Occipital lobe (tissue), 2 donors: ENCODE results near the gene TMEM271. TPM values are rescaled to one million over a fixed set of nuclear protein-coding genes. Genes with fewer than 3 reads are reported as not detected.
"Not testable (repeated sequence)": the region's sequence is repeated elsewhere in the genome, so short reads cannot be mapped to it uniquely, and the experiment has no call there.

ENCODE experiments used
- DNase-seq: peaks from one replicate; lab custom pipeline; 2025; lab: John Stamatoyannopoulos, UW
- total RNA-seq: library from RNA; depleted of rRNA; stranded (reverse); fragments of >200 nt; gene quantifications from one replicate; pipeline ENCODE4 v1.2.3, GENCODE V29; 2014

TMEM271 gene
- total RNA-seq, 1 donor from 2014 or later, result 23.6 TPM

DNA sequence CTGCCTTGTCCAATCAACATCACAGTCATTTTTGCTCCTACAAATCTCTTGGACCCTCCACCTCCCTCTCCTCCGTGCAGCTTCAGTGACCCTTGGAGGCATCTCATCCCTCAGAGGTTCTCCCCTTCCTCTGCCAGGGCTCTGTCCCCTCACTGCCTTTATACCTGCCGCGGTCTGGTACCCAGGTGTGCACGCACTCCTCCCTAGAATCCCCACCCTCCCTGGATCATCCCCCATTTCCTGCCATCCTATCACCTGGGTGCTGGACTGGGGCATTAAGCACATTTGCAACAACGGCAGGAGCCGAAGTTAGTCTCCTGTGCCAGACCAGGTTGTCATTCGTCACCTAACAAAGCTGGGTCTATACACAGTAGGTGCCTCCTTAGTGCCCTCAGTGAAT is 10.1 kb downstream of the TMEM271 start:
- no peak for DNase-seq

DNA sequence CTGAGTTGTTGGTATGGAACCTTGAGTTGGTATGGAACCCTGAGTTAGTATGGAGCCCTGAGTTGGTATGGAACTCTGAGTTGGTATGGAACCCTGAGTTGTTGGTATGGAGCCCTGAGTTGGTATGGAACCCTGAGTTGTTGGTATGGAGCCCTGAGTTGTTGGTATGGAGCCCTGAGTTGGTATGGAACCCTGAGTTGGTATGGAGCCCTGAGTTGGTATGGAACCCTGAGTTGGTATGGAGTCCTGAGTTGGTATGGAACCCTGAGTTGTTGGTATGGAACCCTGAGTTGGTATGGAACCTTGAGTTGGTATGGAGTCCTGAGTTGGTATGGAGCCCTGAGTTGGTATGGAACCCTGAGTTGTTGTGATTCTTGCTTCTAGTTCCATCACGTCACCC is 10.5 kb downstream of the TMEM271 start:
- not testable (repeated sequence) for DNase-seq

DNA sequence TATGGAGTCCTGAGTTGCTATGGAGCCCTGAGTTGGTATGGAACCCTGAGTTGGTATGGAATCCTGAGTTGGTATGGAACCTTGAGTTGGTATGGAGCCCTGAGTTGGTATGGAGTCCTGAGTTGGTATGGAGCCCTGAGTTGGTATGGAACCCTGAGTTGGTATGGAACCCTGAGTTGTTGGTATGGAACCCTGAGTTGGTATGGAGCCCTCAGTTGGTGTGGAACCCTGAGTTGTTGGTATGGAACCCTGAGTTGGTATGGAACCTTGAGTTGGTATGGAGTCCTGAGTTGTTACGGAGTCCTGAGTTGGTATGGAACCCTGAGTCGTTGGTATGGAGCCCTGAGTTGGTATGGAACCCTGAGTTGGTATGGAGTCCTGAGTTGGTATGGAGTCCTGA is 13.6 kb downstream of the TMEM271 start:
- DNase-seq, result not testable (repeated sequence)

DNA sequence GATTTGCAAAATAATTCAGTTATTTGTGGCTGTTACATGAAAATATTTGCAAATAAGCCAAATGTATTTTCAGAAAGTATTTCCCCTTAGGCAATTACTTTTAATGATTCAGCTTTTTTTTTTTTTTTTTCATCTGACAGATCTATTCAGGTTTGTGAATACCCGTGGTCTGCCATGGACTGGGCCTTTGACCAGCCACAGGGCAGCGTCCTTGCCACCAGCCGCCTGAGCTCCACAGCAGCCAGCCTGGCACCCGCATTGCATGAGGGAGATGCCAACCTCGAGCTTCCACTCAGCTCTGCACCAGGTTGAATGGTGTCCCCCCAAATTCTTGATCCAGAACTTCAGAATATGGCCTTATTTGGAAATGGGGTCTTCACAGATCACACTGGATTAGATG is 14.7 kb downstream of the TMEM271 start:
- no peak for DNase-seq

DNA sequence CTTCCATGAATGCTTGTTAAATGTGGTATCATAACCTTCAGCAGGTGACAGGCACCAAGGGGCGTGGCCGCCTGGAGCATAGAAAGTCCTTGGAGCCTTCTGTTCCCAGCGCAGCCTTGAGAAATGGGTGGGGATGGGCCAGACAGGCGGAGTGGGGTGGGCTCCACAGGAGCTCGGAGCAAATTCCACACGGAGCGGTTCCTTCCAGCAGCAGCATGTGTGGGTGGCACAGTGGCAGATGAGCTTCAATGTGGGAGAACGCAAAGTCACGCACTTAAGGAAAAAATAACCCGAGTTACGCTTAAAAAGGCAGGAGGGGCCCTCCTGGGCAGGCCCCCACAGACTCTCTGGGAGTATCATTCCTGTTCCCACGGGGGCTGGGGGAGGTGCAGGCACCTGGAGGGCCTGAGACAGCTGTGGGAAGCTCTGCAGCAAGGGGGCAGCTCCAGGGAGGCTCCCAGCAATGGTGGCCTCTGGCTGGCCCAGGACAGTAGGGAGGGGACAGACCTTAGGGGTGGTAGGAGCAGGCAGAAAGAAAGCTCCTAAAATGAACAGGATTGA is 15.3 kb downstream of the TMEM271 start:
- no peak for DNase-seq

DNA sequence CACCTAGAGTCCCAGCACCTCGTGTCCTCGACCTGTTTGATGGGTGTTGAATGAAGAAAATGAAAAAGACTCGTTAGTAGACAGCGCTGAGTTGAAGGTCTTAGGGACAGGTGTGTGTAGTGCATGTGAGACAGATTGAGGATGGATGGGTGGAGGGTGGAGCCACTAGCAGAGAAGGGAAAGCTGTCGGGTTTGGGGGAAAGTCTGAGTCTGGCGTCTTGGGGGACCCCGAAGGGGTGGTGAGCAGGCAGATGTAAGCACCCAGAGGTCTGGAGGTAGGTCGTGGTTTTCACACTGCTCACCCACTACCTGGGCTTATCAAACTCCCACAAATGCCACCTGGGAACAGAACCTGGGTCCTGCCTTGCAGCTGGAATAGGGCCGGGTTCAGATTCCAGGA is 16.0 kb downstream of the TMEM271 start:
- DNase-seq, result no peak

DNA sequence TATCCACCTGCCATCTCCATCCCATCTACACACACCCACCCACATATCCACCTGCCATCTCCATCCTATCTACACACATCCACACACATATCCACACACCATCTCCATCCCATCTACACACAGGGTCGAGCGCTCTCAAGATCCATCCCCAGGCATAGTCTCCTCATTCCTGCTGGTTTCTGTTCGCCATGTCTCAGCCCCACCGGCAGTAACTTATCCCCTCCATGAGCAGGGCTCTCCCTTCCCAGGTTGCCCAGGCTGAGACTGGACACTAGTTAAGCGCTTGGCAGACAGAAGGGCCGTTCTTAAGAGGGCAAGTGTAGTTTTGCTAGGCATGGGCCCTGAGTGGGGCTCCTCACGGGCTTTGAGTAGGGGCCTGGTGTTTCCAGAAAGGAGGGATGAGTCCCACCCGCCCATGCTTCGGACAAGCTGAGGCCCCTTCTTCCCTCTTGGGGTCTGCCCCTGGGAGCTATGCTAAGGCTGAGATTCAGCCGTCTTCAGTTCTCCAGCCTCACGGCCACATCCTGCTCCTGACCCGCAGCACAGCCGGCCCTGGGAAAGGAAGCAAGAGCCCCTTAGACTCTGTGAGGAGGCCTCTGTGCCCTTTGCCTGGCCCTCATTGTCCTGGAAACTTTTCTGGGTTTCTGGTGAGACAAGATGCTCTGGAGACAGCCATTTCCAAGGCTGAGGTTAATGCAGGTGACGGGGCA is 20.4 kb downstream of the TMEM271 start:
- DNase-seq, result no peak

DNA sequence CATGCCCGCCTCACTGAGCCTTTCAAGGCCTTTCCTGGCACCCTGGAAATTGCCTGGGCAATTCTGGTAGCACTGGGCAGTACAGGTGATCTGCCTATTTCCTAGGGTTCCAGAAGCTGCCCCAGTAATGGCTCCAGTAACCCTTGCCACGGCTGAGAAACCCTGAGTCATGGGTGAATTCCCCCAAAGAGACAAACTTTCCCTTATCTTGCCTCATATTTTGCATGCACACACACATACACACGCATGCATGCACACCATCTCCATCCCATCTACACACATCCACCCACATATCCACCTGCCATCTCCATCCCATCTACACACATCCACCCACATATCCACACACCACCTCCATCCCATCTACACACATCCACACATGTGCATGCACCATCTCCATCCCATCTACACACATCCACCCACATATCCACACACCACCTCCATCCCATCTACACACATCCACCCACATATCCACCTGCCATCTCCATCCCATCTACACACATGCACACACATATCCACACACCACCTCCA is 21.2 kb downstream of the TMEM271 start:
- not testable (repeated sequence) for DNase-seq

DNA sequence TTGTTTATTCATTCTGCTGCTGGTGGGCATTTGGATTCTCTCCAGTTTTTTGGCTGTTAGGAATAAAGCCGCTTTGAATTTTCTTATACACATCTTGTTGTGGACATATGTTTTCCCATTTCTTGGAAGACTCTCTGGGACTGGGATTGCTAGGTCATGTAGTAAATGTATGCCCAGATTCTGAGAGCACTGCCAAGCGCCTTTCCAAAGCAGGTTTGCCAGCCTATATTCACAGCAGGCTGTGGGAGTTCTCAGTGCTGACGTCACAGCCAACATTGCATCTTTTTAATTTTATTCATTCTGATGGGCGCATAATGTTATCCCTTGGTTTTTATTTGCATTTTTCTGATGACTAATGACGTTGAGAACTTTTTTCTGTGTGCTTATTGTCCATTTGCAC is 24.1 kb downstream of the TMEM271 start:
- no peak for DNase-seq

DNA sequence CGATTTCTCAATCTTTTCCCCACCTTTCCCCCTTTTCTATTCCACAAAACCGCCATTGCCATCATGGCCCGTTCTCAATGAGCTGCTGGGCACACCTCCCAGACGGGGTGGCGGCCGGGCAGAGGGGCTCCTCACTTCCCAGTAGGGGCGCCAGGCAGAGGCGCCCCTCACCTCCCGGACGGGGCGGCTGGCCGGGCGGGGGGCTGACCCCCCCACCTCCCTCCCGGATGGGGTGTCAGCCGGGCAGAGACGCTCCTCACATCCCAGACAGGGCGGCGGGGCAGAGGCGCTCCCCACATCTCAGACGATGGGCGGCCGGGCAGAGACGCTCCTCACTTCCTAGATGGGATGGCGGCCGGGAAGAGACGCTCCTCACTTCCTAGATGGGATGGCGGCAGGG is 25.8 kb downstream of the TMEM271 start:
- not testable (repeated sequence) for DNase-seq

DNA sequence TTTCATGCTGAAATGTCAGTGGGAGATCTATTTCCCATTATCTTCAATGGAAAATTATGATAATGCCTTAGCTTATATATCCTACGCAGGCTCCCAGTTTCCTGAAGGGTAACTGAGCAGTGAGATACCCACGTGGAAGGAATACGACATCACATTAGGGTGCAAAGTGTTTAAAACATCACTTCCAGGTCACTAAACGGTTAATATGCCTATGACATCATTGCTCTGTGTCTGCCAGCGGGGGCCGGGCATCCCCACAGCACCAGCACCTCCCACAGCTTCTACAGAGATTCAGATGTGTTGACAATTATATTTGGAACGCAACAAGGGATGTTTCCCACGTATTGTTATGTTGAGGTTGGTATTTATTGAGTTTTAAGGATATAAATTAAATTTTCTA is 27.1 kb downstream of the TMEM271 start:
- no peak for DNase-seq

DNA sequence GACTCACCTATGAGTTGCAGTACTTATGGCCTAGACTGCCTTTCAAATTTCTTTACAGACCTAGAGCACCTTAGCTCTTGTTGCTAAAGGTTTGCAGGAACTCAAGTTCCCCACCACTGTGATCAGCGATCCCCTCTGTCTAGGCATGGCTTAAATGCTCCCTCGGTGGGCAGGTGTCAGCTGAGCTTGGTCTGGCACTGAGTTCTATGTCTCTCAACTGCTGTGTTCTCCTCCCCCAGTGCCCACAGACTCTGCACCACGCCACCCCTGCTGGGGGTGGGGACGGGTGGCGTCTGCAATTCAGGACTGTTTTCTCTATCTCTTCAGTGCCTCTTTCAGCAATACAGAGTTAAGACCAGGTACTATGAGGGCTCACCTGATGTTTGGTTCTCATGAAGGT is 30.5 kb downstream of the TMEM271 start:
- no peak for DNase-seq

DNA sequence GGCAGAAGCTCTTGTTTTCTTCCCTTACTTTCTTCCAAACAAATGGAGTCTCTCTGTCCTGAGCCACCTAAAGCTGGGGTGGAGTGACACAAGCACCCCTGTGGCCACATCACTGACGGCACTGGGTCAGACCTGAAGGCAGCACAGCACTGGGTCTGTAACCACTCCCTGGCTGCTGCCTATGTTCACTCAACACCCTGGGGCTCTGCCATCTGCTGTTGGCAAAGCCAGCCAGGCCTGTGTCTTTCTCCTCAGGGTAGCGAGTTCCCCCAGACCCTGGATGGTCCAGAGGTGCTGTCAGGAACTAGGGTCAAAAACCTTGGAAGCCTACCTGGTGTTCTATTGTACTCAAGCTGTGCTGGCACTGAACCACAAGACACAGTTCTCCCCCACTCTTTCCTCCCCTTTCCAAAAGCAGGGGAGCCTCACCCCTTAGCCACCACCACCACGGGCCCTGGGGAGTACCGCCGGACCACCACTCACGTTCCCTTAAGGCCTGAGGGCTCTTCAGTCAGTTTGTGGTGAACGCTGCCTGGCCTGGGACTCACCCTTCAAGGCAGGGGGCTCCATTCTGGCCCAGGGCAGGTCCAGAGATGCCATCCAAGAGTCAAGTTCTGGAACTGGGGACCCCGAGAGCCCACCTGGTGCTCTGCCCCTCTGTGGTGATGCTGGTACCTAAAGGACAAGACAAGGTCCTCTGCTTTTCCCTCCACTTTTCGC is 31.5 kb downstream of the TMEM271 start:
- DNase-seq, result no peak

DNA sequence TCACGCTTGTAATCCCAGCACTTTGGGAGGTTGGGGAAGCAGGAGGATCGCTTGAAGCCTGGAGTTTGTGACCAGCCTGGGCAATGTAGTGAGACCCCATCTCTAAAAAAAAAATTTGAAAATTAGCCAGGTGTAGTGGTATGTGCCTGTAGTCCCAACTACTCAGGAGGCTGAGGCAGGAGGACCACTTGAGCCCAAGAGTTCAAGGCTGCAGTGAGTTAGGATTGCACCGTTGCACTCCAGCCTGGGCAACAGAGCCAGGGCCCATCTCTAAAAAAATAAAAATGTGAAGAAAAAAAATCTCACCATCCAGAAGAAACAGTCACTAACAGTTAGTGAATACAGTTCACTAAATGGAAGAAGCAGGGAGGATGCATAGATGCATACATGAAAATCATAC is 34.8 kb downstream of the TMEM271 start:
- DNase-seq, result no peak

DNA sequence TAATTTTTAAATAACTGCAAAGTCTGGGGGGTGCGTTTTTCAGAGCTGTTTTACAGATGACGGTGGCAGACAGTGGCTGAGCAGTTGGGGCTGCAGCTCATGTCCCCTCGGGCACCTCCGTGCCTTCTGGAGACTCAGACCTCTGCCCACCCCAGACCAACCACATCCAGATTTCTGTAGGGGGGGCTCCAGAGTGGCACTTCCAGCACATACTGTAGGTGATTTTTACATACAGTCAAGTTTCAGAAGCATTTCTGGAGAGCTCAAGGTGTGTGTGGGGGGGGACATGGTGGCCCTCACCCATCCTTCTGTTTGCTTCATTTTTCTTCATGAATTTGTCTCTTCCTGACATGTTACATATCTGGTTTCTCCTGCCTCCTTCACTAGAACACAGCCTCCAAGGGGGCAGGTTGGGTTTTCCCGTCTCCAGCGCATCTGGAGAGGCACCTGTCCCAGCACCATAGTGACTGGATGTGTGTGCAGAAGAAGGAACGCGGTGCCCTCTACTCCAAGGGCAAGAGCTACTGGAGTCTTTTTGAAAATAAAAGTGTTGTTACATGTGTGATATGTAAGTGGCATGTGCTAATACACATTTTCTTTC is 37.5 kb downstream of the TMEM271 start:
- no peak for DNase-seq

DNA sequence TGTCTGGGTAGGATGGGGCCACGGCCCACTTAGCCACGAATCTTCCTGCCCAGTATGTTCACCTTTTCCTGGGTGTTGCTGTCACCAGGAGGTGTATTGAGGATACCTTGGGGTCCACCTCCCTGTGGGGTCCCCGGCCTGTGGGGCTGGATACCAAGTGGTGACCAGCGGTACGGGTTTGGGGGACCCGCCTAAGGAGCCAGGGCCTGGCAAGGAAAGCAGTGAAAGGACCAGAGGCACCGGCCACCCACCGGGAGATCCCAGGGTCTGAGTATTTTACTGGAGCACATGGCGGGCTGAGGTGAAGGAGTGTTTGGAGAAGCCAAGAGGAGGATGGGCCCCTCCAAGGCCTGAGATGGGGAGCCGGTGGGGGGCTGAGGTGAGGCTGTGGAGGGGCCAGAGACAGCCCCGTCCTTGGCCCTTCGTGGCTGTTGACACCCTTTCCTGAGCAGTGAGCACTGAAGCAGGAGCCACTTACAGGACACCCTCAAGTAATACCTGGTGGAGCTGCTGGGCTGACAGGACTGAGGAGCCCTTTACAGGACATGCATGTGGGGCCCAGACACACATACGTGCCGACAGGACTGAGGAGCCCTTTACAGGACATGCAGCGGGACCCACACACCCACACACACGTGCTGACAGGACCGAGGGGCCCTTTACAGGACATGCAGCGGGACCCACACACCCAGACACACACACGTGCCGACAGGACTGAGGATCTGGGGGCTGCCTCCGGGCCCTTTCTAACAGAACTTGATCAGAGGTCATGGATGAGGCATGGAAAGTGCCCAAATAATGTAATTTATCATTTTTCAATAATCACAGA is 38.4 kb downstream of the TMEM271 start:
- DNase-seq, result no peak

DNA sequence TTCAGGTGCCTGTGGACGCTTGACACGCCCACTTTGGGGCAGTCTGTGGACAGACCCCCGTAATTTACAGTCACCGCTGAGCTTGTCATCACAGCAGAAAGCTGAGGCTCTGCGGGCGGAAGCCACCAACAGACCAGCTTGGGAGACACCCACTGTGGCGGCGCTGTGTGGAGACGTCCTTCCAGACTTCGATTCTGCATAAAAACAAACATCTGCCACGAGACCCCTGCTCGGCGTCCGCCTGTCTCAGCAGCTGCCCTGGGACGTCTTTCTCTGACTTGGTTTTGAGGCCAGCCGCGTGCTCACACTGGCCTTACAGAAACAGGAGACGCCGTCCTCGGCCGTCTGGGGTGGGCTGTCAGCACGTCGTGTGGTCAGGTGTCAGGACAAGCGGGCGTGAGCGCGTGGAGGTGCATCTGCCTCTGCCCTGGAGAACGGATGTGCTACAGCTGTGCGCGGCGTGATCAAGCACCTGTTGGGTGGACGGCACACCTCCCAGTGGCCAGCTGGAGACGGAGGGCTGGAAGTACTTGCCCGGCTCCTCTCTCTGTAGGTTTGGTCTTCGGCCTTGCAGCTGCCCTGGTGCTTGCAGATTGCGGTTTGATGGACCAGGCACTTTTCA is 39.6 kb downstream of the TMEM271 start:
- DNase-seq, result no peak

DNA sequence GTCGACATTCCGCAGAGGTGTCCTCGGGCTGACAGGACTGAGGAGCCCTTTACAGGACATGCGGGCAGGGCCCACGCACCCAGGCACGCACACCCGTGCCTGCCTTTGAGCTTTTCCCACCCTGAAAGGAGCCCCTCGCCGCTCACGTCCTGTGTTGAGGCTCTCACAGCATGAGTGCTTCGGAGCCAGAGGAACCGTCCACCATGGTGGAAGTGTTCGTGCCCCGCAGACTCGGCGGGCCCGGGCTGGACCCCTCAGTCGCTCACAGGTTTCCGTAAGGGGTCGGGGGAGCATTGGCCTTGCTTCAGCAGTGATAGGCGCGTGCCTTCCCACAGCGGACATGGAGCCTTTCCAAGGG is 40.2 kb downstream of the TMEM271 start:
- DNase-seq, result no peak

DNA sequence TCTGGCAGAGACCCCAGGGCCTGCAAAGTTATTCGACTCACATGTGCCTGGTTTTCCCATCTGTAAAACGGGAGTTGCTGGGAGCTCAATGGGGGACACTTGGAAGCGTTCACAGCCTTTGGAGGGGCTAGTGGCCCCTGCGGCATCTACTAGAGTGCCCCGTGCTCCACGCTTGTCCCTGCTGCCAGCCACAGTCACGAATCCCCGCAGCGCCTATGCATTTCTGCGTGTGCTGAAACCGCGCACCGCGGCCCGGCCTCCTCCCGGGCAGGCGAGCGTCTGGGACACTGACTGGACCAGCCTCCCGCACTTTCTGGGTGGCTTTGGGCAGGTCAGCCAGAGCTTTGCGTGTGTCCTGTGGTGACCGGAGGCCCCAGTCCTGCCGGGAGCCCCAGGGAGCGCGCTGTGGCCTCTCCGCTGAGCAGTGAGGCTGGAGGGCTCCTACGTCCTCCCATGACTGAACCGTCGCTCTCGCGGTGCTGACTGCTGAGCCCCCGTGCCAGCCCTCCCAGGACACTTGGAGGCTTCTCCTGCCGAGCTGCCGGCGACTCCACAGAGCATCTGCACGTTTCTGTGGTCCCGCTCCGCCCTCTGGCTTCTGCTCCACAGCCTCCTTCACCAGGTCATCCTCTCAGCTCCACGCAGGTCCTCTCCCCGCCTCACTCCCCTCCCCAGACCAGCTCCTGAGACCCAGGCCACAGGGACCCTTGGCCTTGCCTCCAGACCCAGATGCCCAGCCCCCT is 40.7 kb downstream of the TMEM271 start:
- DNase-seq, result no peak

DNA sequence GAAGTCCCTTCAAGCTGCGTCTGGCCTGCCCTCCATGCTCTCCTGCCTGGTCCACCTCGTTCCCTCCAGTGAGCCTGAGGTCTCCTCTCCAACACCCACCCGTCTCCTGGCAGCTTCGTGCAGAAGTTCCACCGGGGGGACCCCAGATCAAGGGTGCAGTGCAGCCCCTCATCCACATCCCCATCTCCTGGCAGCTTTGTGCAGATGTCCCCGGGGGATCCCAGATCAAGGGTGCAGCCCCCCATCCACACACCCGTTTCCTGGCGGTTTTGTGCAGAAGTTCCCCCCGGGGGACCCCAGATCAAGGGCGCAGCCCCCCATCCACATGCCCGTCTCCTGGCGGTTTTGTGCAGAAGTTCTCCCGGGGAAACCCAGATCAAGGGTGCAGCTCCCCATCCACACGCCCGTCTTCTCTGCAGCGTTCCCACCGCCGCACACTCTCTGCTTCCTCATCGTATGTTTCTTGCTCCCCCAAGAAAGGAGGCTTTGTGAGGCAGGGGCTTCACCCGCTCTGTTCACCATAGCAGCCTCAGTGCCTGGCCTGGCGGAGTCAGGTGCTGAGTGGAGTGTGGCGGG is 41.4 kb downstream of the TMEM271 start:
- DNase-seq, result no peak
